GM20000 (cell line): ENCODE results near the gene OR8B3.
"Not testable (repeated sequence)": the region's sequence is repeated elsewhere in the genome, so short reads cannot be mapped to it uniquely, and the experiment has no call there.

Experiments
- DNase-seq: peaks from one replicate; pipeline ENCODE4 v3.0.0; 2012; ENCODE audit warnings: low spot score
- CTCF ChIP-seq: IDR thresholded peaks from 2 replicates; pipeline ENCODE4 v1.5.1; 2012; ENCODE audit warnings: mild to moderate bottlenecking, control low read depth; ENCODE audit errors: extremely low read depth, missing control alignments

OR8B3 gene

GRCh38 chr11:124405581-124405980 lies 6.8 kb upstream of the OR8B3 start:
- no peak for DNase-seq
- no peak for TF ChIP-seq CTCF

DNA sequence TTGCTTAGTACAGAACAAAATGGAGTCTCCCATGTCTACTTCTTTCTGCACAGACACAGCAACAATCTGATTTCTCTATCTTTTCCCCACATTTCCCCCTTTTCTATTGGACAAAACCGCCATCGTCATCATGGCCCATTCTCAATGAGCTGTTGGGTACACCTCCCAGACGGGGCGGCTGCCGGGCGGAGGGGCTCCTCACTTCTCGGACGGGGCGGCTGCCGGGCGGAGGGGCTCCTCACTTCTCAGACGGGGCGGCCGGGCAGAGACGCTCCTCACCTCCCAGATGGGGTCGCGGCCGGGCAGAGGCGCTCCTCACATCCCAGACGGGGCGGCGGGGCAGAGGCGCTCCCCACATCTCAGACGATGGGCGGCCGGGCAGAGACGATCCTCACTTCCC lies 4.4 kb upstream of the OR8B3 start:
- DNase-seq, result not testable (repeated sequence)

DNA sequence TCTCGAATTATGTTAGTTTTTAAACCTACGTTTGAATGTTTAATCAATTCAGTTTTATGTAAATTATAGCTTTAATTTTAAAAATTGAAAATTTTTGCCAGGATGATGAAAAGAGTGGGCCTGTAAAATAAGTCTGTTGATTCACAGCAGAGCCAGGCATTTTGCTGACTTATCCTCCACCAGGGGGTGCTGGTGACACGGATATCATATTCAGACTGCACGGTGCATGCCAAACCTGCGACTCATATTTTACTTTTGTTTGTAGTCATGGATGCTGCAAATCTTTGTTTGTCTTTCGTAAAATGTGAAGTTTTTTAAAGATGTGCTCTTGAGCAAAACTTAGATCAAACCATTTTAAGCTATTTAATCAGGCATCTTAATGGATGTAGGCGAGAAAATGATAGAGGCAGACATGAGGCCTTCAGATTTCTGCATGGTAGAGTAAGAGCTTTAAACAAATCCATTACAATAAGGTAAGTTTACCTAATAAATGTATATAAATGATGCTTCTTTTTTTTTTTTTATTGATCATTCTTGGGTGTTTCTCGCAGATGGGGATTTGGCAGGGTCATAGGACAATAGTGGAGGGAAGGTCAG lies 3.6 kb upstream of the OR8B3 start:
- peak; percentile 77 for TF ChIP-seq CTCF
- peak; percentile 76 for DNase-seq

DNA sequence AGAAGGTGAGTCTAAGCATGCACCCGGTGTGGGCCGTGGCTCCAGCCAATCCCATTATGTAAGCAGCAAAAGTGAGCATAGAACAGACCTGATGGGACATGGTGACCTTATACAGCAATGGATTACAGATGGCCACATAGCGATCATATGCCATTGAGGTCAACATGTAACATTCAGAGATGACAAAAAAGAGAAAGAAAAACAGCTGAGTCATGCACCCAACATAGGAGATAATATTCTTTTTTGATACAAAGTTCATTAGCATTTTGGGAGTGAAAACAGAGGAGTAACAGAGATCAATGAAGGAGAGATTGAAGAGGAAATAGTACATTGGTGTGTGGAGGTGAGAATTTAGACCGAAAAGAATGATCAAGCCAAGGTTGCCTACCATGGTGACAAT lies 2.0 kb downstream of the OR8B3 start:
- not testable (repeated sequence) for DNase-seq

- TF ChIP-seq CTCF, result no peak
- no peak for DNase-seq
These were observed 4.4 kb downstream of the OR8B3 start for GRCh38 chr11:124394408-124394807.

GRCh38 chr11:124384399-124384798 lies 14.4 kb downstream of the OR8B3 start, which contains the start of gene OR8B2:
TSS of gene OR8B2 (minus strand) at chr11:124384499. CDS start at chr11:124383343, 1,156 bp downstream.
- no peak for TF ChIP-seq CTCF
- DNase-seq, result no peak

GRCh38 chr11:124382857-124383256 lies 16.0 kb downstream of the OR8B3 start:
- not testable (repeated sequence) for DNase-seq

GRCh38 chr11:124380585-124380984 lies 18.2 kb downstream of the OR8B3 start:
- DNase-seq, result no peak
- no peak for TF ChIP-seq CTCF

- DNase-seq, result no peak
- TF ChIP-seq CTCF, result no peak
These were observed 22.5 kb downstream of the OR8B3 start for GRCh38 chr11:124376280-124376679.
